Left colon (tissue), 2 donors: ENCODE data around the gene KCNH4. TPM values are rescaled to one million over a fixed set of nuclear protein-coding genes. Genes with fewer than 3 reads are reported as not detected.

ENCODE experiments used
- ATAC-seq: fragments of 200-7000 bp; cut with Tn5 transposase; one replicate; pipeline ENCODE4 v1.9.1; 2020; ENCODE audit warnings: mild to moderate bottlenecking, moderate library complexity
- DNase-seq, 2 donors: peaks; one replicate each; pipeline ENCODE4 v3.0.0-alpha.2; 2020
- intact Hi-C, 2 donors: fragments of 100-400 bp; cut with DNase I in 1 of 2; cut with micrococcal nuclease in 1 of 2; formaldehyde crosslinking; loops; one replicate each; pipeline versions ENCODE4 v1.11.2 to v1.14.0; 2022; cut with DNase I, micrococcal nuclease
- total RNA-seq, 2 donors: library from RNA; stranded (reverse); fragmentation: NEBNext Ultra II Directional; extraction: Animal tissue kit (Norgen Biotek cat#: 25700); gene quantifications; one replicate each; pipeline ENCODE4 v1.2.1, GENCODE V29; 2021
- donor health status: DM: no; HTN: no; CAD: no.
- donor health status: DM: yes; HTN: yes; CAD: no.

KCNH4 gene
- total RNA-seq, 2 donors from 2014 or later = 0.06 TPM

DNA sequence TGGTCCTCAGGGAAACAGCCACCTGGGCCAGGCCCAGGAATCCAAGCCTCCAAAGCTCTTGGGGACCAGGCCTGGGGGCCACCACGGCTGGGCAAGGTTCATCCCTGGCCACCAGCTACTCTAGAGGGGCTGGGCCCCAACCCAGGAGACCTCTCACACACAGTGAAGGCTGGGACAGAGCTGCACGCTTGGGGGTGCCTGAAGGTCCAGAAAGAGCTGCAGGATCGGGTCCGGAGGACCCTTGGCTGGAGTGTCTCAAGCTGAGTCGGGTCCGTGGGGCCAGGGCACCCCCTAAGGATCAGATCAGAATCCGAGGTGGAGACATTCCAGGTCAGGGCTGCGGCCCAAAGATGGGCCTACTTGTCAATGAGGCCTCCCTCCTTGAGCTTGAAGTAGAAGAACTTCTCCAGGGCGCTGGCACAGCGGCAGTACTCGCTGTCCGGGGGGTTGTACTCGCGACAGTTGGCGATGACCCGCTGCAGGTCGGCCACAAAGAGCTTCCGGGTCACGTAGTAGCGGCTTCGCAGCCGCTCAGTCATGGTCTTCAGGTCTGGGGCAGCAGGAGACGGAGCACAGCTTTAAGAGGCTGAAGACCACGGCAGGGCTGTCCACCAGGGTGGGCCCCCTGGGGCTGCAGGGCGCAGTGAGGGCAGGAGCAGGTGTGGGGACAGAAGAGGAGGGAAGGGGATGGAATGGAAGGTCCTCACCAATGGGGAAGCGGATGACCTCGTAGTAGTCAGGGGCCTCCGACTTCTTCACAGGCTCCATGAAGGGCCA is 67.5 kb downstream of the KCNH4 start:
- intact Hi-C loops = loop anchor here in 1 of 2 donors (10.0 kb wide), 2 partner anchors 59 to 149 kb away; partner anchors contain the start of genes C17orf113 and CNP
- DNase-seq = no peak
- no peak for ATAC-seq

DNA sequence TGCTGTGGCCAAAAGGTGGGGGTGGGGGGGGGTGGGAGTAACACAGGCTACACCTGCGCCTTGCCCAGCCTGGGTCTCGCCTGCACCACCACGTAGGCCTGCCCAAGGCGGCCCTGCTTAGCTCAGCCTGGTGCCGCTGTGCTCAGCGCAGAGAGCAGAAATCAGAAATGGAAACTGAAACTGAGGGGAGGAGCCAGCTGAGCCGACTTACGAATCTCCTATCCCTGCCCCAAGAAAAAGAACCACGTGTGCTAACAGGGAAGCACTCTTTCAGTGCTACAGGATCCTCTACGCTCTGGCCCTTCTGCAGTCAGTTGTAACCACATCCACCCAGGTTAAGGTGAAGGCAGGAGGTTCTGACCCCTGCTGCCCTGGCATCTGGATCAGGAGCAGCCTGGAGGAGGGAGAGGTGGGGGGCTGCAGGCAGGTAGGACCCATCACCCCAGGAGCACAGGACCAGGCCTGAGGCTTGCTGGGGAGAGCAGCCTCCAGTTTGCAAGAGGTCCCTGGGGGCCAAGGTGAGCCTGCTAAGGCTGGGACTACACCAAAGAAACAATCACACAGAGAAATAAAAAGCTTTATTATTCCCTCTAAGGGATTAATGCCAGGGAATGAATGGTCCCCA is 68.3 kb downstream of the KCNH4 start, which contains the start of gene DHX58:
DHX58 (minus strand) TSS at position 163 of the 625 bp plus-strand sequence. CDS start 822 bp downstream, outside the sequence.
- intact Hi-C loops = loop anchor here in 1 of 2 donors (10.0 kb wide), 2 partner anchors 58 to 148 kb away; partner anchors contain the start of genes C17orf113 and CNP
- peak; percentile 84 for ATAC-seq
- peak; percentile 83 to 84 for DNase-seq

DNA sequence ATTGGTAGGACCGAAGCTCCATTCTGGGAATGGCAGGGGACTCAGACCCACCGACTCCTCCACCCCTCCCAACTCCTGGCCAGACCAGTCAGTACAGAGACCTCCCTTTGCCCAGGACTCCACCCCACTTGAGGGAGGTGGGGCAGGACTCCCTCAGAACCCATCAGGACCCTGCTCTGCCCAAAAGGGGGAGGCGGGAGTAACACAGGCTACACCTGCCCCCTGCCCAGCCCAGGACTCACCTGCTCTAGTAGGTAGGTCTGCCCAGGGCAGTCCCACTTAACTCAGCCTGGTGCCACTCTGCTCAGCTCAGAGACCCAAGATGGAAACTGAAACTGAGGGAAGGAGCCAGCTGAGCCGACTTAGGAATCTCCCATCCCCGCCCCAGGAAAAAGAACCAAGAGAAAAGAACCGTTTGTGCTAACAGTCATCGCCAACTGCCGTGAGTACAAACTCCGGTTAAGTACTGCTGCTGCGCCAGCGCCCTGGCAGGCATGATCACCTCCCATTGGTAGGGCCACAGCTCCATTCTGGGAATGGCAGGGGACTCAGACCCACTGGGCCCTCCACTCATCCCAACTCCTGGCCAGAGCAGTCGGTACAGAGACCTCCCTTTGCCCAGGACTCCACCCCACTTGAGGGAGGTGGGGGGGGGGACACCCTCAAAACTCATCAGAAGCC is 68.9 kb downstream of the KCNH4 start:
- intact Hi-C loops = loop anchor here in 1 of 2 donors (10.0 kb wide), 2 partner anchors 57 to 147 kb away; partner anchors contain the start of genes C17orf113 and CNP
- DNase-seq (peak; percentile 56 to 59), ATAC-seq (peak; percentile 48)

DNA sequence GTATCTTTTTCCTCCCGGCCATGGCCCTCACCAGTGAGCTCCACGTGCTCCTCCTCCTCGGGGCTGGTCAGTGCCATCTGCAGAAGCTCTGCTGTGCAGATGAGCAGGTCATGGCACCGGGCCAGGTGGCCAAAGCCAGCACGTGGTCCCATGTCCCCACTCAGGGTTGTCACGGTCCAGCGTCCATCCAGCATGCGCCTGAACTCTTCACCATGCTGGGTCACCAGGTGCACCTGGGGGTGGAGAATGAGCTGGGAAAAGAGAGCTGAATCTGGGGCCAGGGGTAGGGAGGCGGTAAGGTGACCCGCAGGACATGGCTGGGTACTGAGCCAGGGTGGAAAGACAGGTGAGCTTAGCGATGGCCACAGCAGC is 69.7 kb downstream of the KCNH4 start:
- no peak for ATAC-seq
- intact Hi-C loops = loop anchor here in 1 of 2 donors (10.0 kb wide), 2 partner anchors 56 to 146 kb away; partner anchors contain the start of genes C17orf113 and CNP
- no peak for DNase-seq

DNA sequence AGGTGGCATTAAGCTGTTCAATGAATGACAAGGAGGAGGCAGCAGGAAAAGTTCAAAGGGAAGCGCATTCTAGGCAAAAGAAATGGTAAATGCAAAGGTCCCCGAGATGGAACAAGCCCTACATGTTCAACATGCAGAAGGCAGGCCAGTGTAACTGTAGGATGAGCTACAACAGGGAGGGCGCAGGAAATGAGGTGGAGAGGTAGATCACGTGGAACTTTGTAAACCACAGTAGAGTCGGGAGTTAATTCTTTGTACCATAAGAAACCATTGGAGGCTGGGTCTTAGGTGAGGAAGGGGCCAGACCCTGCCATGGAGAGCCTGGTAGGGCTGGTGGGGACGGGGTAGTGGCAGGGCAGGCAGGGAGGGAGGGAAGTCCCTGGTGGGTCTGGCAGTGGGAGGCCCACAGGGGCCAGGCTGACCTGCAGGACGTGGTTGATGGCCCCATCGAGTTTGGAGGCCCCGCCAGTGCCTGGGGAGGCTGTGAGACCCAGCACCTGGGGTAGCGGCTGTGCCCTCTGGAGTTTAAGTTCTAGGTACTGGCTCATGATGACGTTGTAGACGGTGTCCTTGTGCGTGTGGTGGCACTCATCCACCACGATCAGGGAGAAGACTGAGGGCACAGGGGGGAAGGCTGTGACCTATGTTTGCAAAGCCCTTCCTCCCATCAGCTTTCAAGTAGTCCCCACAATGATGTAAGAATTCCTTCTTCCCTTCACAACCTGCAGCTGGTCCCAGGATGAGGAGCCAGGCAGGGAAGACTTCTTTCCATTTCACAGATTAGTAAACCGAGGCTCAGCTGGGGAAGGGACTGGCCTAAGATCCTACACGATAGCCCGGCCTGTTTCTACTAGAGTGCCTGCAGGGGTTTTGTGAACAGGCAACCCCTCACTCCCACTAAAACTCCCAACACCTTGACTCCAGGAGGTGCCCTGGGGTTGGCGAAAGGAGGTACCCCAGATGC is 70.4 kb downstream of the KCNH4 start:
- no peak for ATAC-seq
- no peak for DNase-seq
- intact Hi-C loops = loop anchor here in 1 of 2 donors (10.0 kb wide), 2 partner anchors 56 to 146 kb away; partner anchors contain the start of genes C17orf113 and CNP

DNA sequence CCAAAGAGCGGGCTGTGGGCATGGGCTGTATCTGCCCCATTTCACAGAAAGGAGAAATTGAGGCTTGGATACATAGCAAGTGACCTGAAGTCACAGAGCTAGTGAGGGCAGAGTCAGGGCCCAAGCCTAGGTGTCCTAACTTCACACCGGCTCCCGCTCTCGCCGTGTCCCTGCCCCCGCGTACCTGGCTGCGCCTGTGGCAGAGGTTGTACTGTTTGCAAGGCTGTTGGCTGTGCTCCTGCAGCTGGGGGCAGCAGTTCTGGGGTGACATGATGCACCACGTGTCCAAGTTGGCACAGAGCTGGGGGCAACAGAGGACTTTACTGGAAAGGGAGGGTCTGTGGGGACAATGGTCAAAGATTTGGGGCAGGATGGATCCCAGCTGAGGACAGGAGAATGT is 71.9 kb downstream of the KCNH4 start:
- intact Hi-C loops = no loop called here
- ATAC-seq = no peak
- DNase-seq = no peak

DNA sequence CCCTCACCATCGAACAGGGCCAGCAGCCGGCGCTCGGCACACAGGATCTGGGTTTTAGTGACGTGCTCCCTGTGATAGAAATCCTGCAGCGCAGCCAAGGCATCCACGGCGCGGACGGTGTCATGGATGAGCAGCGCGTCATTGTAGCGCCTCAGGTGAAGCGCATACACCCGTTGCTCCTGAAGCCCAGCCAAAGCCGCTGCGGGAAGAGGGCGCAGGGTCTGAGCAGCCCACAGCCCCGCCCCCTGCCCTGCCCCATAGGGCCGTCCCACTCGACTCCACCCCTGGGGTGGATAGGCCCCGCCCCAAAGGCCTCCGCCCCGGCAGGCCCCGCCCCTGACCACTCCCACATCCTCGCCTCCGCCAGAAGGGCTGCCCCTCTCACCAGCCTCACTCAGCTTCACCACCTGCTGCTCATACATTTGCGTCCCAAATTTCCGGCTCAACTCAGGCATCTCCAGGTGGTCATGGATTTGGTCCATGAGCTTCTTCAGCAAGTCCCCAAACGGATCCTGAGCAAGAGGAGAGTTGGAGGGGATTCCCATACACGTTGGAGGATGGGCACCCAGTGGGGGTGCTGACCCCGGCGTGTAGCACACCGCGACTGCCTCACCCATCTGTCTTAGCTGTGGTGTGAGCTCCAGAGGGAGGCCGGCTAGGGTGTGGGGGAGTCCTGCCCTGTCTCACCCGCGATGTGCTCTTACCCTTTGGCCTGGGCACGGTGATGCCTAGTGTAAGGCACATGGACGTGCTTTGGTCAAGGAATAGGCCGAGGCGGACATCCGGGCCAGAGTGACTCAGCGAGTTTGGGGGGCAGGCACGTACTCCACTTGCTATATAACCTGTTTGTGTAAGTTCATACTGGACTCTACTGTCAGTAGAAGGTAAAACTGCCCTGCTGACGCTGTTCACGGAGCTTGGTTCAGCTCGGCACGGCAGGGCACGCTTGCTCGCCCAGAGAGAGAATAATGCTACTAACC is 73.1 kb downstream of the KCNH4 start:
- ATAC-seq (peak; percentile 84), DNase-seq (peak; percentile 87 to 96)
- intact Hi-C loops = no loop called here

DNA sequence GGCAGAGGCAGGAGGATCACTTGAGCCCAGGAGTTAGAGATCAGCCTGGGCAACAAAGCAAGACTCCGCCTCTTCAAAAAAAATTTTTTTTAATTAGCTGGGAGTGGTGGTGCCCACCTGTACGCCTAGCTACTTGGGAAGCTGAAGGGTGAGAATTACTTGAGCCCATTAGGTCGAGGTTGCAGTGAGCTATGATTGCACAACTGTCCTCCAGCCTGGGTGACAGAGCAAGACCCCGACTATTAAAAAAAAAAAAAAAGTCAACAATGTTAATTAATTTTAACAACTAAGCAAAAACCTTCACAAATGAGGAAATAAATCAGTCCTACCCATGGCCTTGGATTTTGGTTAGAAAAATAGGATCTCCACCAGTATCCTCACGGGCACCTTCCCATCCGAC is 73.8 kb downstream of the KCNH4 start:
- DNase-seq (no peak), ATAC-seq (no peak)
- intact Hi-C loops = no loop called here

Other genes with a start within 250 kb of the KCNH4 start
- 10 to 100 TPM; 45.6 to 53.6 TPM for gene CNP, start 214.3 kb downstream of the KCNH4 start, total RNA-seq
- 10 to 100 TPM; 76.5 to 84.6 TPM for gene DNAJC7, start 163.7 kb downstream of the KCNH4 start, total RNA-seq
- gene NKIRAS2, start 161.1 kb downstream of the KCNH4 start, total RNA-seq = 10 to 100 TPM; 29.4 to 31.9 TPM
- gene C17orf113, start 130.5 kb downstream of the KCNH4 start, total RNA-seq = 1 to 10 TPM; 1.8 to 2.5 TPM
- under 1 TPM; 0.34 to 0.40 TPM for gene ZNF385C, start 82.7 kb downstream of the KCNH4 start, total RNA-seq
- gene DHX58, start 68.4 kb downstream of the KCNH4 start, total RNA-seq = 10 to 100 TPM; 10.8 to 12.3 TPM
- 10 to 100 TPM; 23.6 TPM for gene KAT2A, start 59.8 kb downstream of the KCNH4 start, total RNA-seq
- gene HSPB9, start 58.3 kb downstream of the KCNH4 start, total RNA-seq = not detected
- 100 to 1,000 TPM; 166 TPM for gene RAB5C, start 26.2 kb downstream of the KCNH4 start, total RNA-seq
- gene HCRT, start 4.3 kb upstream of the KCNH4 start, total RNA-seq = not detected
- 10 to 100 TPM; 19.2 to 25.2 TPM for gene GHDC, start 13.4 kb upstream of the KCNH4 start, total RNA-seq
- gene STAT5B, start 95.2 kb upstream of the KCNH4 start, total RNA-seq = 10 to 100 TPM; 34.2 to 39.2 TPM
- gene STAT5A, start 107.4 kb upstream of the KCNH4 start, total RNA-seq = 10 to 100 TPM; 19.8 to 28.1 TPM
- gene STAT3, start 207.3 kb upstream of the KCNH4 start, total RNA-seq = 100 to 1,000 TPM; 150 to 212 TPM
- gene CAVIN1, start 242.1 kb upstream of the KCNH4 start, total RNA-seq = 10 to 100 TPM; 21.9 to 62.0 TPM